Small intestine (tissue), 7 donors: Measurements from ENCODE around the gene SELENOF. TPM values are rescaled to one million over a fixed set of nuclear protein-coding genes. Genes with fewer than 3 reads are reported as not detected.

ENCODE experiments used
- DNase-seq, 2 donors: peaks; one replicate each; pipeline versions ENCODE4 v3.0.0 to v3.0.0-alpha.2; 2013
- FAIRE-seq: peaks from 2 replicates; lab custom pipeline; 2012; peaks lifted over from hg19 to GRCh38; lab: Jason Lieb, UNC
- H3K27ac ChIP-seq, 3 donors: one replicate each; pipeline ENCODE4 v1.5.1; 2013; ENCODE audit warnings: low read length in 2 of 3, mild to moderate bottlenecking in 2 of 3, control low read depth in 1 of 3, inconsistent platforms in 1 of 3, low read depth in 1 of 3, moderate library complexity in 1 of 3
- H3K27me3 ChIP-seq, 3 donors: one replicate each; pipeline ENCODE4 v1.6.1; 2013; ENCODE audit warnings: low read length in 3 of 3, inconsistent platforms in 1 of 3; ENCODE audit not compliant: control insufficient read depth in 3 of 3, insufficient read depth in 3 of 3
- H3K36me3 ChIP-seq, 3 donors: one replicate each; pipeline ENCODE4 v1.6.1; 2013; ENCODE audit warnings: low read length in 3 of 3, inconsistent platforms in 1 of 3, low read depth in 1 of 3, mild to moderate bottlenecking in 1 of 3, moderate library complexity in 1 of 3; ENCODE audit not compliant: control insufficient read depth in 3 of 3, insufficient read depth in 2 of 3
- H3K4me1 ChIP-seq, 3 donors: one replicate each; pipeline ENCODE4 v1.6.1; 2013; ENCODE audit warnings: low read length in 2 of 3, inconsistent platforms in 1 of 3, low read depth in 1 of 3, mild to moderate bottlenecking in 1 of 3, moderate library complexity in 1 of 3; ENCODE audit not compliant: control insufficient read depth in 3 of 3, insufficient read depth in 2 of 3
- H3K4me3 ChIP-seq, 3 donors: one replicate each; pipeline ENCODE4 v1.5.1; 2013; ENCODE audit warnings: low read length in 3 of 3, control low read depth in 1 of 3, inconsistent platforms in 1 of 3, low read depth in 1 of 3, mild to moderate bottlenecking in 1 of 3, moderate library complexity in 1 of 3
- H3K9me3 ChIP-seq, 2 donors: one replicate each; pipeline ENCODE4 v1.6.1; 2013; ENCODE audit warnings: low read depth in 1 of 2, low read length in 1 of 2; ENCODE audit not compliant: control insufficient read depth in 2 of 2, insufficient read depth in 1 of 2
- WGBS, 3 donors: extraction: QIAGEN DNeasy Blood & Tissue Kit; methylation state at CpG; one replicate each; pipeline ENCODE4 v1.1.7; 2013; 5-methylcytosine and 5-hydroxymethylcytosine counted together
- polyA plus RNA-seq, 4 donors: library from polyadenylated mRNA; stranded (reverse) in 3 of 4; unstranded in 1 of 4; fragments of 200-250 nt in 3 of 4; fragments of 120-200 nt in 1 of 4; gene quantifications; one replicate each; pipeline versions ENCODE4 v1.2.1 to v1.2.3, GENCODE V29; 2013
- donor health status: healthy with polysubstance abuse.
- donor health status: control.
- donor health status: control.
- donor health status: Bipolar disorder and iron deficiency.
- donor health status: healthy.

SELENOF gene
- polyA plus RNA-seq, 4 donors = 65.4 to 228 (median 120) TPM

GRCh38 chr1:86865973-86866637 lies 47.8 kb downstream of the SELENOF start:
- peaks cover 0 to 12% (median 2%) of the 10 kb centered on the region in 3 donors for H3K36me3 ChIP-seq
- no peak overlapping the region for H3K27ac ChIP-seq
- WGBS, 3 donors = 76 to 96% (median 95%) methylated on average over 6 of the region's 6 CpGs

GRCh38 chr1:86862920-86863319 lies 51.0 kb downstream of the SELENOF start:
- no peak for FAIRE-seq
- Histone ChIP-seq H3K4me3 (no peak overlapping the region), H3K36me3 (peaks cover 0 to 12% (median 2%) of the 10 kb centered on the region in 3 donors), H3K4me1 (no peaks in the 10 kb centered on the region), H3K9me3 (no peaks in the 10 kb centered on the region), H3K27me3 (no peaks in the 10 kb centered on the region), H3K27ac (no peak overlapping the region)
- DNase-seq = no peak
- 95 to 99% (median 96%) methylated on average over 2 of the region's 2 CpGs for WGBS, 3 donors

More at GRCh38 chr1:86865973-86866637, 47.8 kb downstream of the SELENOF start:
- no peak for DNase-seq
- no peak for FAIRE-seq
- H3K27me3 ChIP-seq = no peaks in the 10 kb centered on the region
- H3K4me3 ChIP-seq = no peak overlapping the region
- H3K9me3 ChIP-seq = no peaks in the 10 kb centered on the region
- H3K4me1 ChIP-seq = no peaks in the 10 kb centered on the region

- no peak for FAIRE-seq
- Histone ChIP-seq H3K4me1 (no peaks in the 10 kb centered on the region), H3K27ac (no peak overlapping the region), H3K27me3 (no peaks in the 10 kb centered on the region), H3K4me3 (no peak overlapping the region), H3K9me3 (no peaks in the 10 kb centered on the region), H3K36me3 (peaks cover 0 to 12% (median 2%) of the 10 kb centered on the region in 3 donors)
- DNase-seq = no peak
- WGBS, 3 donors = 85 to 100% (median 90%) methylated on average over 1 of the region's 1 CpG
Observed at GRCh38 chr1:86861424-86861823, 52.5 kb downstream of the SELENOF start.

DNA sequence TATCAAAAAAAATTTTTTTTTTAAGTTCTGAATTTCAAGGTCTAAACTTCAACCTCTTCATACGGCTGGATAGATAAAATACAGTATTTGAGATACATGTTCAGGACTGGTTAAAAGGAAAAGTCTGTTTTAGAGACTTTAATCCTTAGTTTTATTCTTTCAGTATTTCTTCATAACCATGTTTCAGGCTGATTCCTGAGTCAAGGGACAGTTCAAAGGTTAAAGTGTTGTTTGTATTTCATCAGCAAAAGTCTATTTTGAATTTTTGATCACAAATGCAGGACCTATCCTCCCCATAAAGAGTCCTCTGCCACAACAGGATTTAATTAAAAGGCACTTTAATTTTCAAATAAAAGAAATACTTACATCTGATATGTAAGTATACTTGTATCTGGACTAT lies 53.5 kb downstream of the SELENOF start:
- no peaks in the 10 kb centered on the region for H3K27me3 ChIP-seq
- peak; percentile 9 to 32 for DNase-seq
- H3K4me3 ChIP-seq = no peak overlapping the region
- no peak for FAIRE-seq
- peaks cover 0 to 8% (median 2%) of the 10 kb centered on the region in 3 donors for H3K36me3 ChIP-seq
- H3K9me3 ChIP-seq = no peaks in the 10 kb centered on the region
- WGBS, 3 donors = 64 to 78% (median 78%) methylated on average over 1 of the region's 1 CpG
- no peak overlapping the region for H3K27ac ChIP-seq
- no peaks in the 10 kb centered on the region for H3K4me1 ChIP-seq

DNA sequence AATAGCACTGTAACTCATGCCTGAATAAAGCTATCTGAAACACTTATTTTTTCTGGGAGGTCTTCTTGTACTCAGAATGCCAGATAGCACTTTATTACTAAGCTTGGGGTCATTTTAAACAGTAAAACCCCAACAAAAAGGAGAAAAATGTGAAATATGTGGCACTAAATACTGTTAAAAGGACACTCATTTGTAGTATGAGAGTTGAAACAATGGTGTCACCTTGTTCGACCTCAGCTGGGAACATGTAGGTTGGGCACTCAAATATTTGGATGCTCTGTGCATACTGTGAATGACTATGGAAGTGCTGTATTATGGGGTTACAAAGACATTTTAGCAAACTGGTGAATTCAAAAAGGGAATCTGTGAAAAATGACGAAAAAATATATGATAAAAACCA lies 53.9 kb downstream of the SELENOF start:
- Histone ChIP-seq H3K36me3 (peaks cover 0 to 8% (median 2%) of the 10 kb centered on the region in 3 donors), H3K27ac (no peak overlapping the region), H3K27me3 (no peaks in the 10 kb centered on the region), H3K9me3 (no peaks in the 10 kb centered on the region), H3K4me3 (no peak overlapping the region), H3K4me1 (no peaks in the 10 kb centered on the region)
- FAIRE-seq (no peak), DNase-seq (no peak)
- 93 to 95% (median 94%) methylated on average over 2 of the region's 2 CpGs for whole genome bisulfite sequencing, 3 donors

DNA sequence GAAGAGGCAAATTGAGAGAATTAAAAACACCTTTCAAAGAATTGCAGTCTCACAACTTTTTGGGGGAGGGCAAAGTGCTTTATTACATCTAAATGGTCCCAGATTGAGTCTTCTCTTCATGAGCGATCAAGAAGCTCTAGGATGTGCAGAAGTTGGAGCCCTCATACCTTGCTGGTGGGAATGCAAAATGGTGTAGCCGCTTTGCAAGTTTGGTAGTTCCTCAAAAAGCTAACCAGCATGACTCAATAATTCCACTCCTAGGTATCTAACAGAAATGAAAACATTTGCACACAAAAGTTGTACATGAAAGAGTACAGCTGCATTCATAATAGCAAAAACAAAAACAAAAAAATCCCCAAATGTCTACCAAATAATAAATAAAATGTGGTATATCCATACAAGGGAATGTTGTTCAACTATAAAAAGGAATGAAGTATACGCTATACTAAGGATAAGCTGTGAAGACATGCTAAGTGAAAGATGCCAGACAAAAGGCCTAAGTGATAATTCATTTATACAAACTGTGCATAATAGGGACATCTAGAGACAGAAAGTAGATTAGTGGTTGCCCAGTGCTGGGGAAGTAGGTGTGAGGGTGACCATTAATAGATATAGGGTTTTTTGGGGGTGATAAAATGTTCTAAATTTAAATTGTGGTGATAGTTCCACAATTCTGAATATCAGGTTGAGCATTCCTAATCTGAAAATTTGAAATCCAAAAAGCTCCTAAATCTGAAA lies 55.2 kb downstream of the SELENOF start:
- H3K36me3 ChIP-seq = peaks cover 0 to 4% (median 2%) of the 10 kb centered on the region in 3 donors
- no peaks in the 10 kb centered on the region for H3K4me1 ChIP-seq
- H3K9me3 ChIP-seq = peaks cover 0 to 1% of the 10 kb centered on the region in 2 donors
- DNase-seq (no peak), FAIRE-seq (no peak)
- no peak overlapping the region for H3K27ac ChIP-seq
- no peaks in the 10 kb centered on the region for H3K27me3 ChIP-seq
- no peak overlapping the region for H3K4me3 ChIP-seq
- WGBS, 3 donors = 94 to 96% (median 94%) methylated on average over 3 of the region's 3 CpGs

- WGBS, 3 donors = 93 to 99% (median 94%) methylated on average over 6 of the region's 6 CpGs
- no peaks in the 10 kb centered on the region for H3K27me3 ChIP-seq
- FAIRE-seq = no peak
Observed at GRCh38 chr1:86856196-86856595, 57.7 kb downstream of the SELENOF start.

DNA sequence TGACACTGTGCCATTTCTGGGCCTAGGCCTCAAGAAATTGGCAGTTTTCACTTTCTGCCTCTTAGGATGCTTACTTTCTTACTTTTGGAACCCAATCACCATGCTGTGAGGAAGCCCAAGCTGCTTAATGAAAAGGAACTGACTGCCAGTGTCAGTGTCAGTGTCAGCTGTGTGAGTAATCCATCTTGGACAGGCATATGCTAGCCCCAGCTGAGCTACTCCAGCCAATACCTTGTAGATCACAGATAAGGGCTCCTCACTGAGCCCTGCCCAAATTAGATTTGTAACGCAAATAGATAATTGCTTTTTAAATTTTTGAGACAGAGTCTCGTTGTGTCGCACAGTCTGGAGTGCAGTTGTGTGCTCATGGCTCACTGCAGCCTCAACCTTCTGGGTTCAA lies 59.6 kb downstream of the SELENOF start:
- Histone ChIP-seq H3K4me1 (peaks cover 0 to 6% (median 0%) of the 10 kb centered on the region in 3 donors), H3K4me3 (no peak overlapping the region), H3K36me3 (no peaks in the 10 kb centered on the region), H3K9me3 (peaks cover 0 to 10% of the 10 kb centered on the region in 2 donors), H3K27me3 (no peaks in the 10 kb centered on the region), H3K27ac (no peak overlapping the region)
- WGBS, 3 donors = 93 to 100% (median 98%) methylated on average over 3 of the region's 3 CpGs
- FAIRE-seq (no peak), DNase-seq (no peak)

More at GRCh38 chr1:86856196-86856595, 57.7 kb downstream of the SELENOF start:
- DNase-seq = no peak
- Histone ChIP-seq H3K36me3 (no peaks in the 10 kb centered on the region), H3K27ac (no peak overlapping the region), H3K4me3 (no peak overlapping the region), H3K9me3 (peaks cover 0 to 10% of the 10 kb centered on the region in 2 donors), H3K4me1 (peaks cover 0 to 6% (median 0%) of the 10 kb centered on the region in 3 donors)
